HG02970 (cell line): ENCODE results near the gene CYLD.

Experiments
- ATAC-seq: cut with Tn5 transposase; IDR thresholded peaks from one replicate; pipeline ENCODE4 v1.9.1; 2021; ENCODE audit warnings: mild to moderate bottlenecking, moderate library complexity, moderate number of reproducible peaks; ENCODE audit not compliant: unreplicated experiment, low FRiP score

The CYLD gene

DNA sequence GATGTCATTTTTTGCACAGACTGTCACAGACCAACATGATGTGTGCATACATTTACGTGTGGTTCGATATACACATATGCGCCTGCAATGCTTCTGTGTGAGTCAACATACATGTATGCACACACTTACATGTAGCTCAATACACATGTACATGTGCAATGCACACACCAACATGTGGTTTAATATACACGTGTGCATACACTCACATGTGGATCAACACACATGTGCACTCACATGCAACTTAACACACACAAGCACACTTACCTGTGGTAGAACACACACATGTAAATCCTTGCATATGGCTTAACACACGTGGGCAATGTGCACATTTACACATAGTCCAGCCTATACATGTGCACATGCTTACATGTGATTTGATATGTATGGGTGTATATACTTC lies 97.5 kb downstream of the CYLD start:
- no peak for ATAC-seq

GRCh38 chr16:50839920-50840729 lies 98.2 kb downstream of the CYLD start:
- no peak for ATAC-seq

GRCh38 chr16:50841081-50841886 lies 99.4 kb downstream of the CYLD start:
- no peak for ATAC-seq

- no peak for ATAC-seq
These were observed 100.2 kb downstream of the CYLD start for GRCh38 chr16:50842013-50842505.

DNA sequence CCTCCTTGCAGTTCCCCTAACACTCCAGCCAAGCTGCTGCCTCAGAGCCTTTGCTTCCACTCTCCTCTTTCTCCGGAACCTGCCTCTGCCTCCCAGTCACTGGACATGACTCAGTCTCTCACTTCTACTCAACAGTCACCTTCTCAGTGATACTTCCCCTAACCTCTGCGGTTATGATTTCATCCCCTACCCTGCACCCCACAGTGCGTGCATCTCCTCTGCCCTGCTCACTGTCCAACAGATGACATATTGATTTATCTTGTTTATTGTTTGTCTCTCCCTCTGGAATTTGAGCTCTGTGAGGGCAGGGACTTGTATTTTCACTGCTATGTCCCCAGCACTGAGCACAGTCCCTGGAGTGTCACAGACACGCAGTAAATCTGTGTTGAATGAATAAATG lies 100.7 kb downstream of the CYLD start:
- ATAC-seq, result no peak

DNA sequence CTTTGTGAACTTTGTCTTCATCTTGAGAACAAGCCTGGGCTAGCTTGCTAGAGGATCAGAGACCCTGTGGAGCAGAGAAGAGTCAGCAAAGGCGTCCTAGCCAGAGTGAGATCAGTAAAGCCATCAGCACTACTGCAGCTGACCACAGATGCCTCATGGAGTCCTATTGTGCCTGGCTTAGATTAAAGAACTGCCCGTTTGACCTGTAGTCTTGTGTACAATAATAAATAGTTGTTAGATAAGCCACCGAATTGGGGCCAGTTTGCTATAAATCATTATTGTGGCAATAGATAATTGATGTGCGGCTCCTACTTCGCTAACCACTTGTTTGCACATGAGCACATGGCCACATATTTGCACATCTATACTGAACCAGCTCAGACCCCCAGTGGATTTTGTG lies 103.0 kb downstream of the CYLD start:
- ATAC-seq, result no peak

- no peak for ATAC-seq
These were observed 103.4 kb downstream of the CYLD start for GRCh38 chr16:50845296-50845695.

GRCh38 chr16:50846511-50846910 lies 104.6 kb downstream of the CYLD start:
- ATAC-seq, result no peak

GRCh38 chr16:50847166-50847565 lies 105.3 kb downstream of the CYLD start:
- no peak for ATAC-seq

DNA sequence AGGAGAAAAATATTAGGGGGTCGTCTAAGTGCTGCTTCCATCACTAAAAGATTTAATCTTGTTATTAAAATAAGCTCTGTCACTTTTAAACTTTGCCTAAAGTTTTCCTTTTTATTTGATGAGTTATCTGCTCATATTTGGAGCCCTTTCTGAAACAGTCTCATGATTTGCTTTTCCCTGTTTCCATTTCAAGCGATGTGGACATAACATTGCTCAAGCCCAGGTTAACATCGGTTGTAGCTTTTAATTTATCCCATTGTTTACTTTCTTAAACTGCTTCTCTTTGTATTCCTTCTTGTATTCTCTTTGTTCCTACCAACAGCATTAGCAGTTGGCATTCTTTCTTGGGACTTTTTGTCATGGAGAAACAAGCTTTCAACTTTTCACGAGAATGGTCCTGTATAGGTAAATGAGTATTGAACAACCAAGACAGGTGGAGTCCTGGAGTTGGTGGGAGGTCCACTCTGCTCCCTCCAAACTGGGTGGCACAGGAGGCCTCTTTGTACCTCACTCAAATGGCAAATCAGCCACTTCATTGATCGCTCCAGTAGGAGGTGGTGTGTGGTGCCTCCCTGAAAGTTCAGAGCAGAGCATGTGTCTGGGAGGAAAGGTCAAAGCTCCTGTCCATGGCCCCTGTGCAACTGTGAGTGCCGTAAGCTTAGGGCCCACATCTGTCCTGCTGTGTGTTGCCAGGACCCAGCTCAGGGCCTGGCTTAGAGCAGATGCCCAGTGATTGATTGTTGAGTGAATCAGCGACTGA lies 107.0 kb downstream of the CYLD start:
- ATAC-seq, result no peak
